SK-N-MC (cell line): ENCODE results near the gene ADAM10.
A peak's percentile ranks its signal among the peaks of the same experiment; 100 is the strongest.

Experiments
- DNase-seq: peaks from one replicate; pipeline ENCODE4 v3.0.0-alpha.2; 2011; ENCODE audit warnings: low read depth, low spot score
- H3K27ac ChIP-seq: fragments of 200-600 bp; sonication (generic); 2 replicates; pipeline ENCODE4 v1.5.1; 2016; ENCODE audit warnings: mixed run types
- H3K36me3 ChIP-seq: fragments of 200-600 bp; sonication (generic); 2 replicates; pipeline ENCODE4 v1.6.1; 2017; ENCODE audit warnings: antibody characterized with exemption, low read length, mixed read lengths; ENCODE audit not compliant: insufficient read depth
- H3K4me3 ChIP-seq: fragments of 200-600 bp; sonication (generic); 2 replicates; pipeline ENCODE4 v1.5.1; 2016
- H3K9ac ChIP-seq: fragments of 200-600 bp; sonication (generic); 2 replicates; pipeline ENCODE4 v1.8.0; 2017; ENCODE audit warnings: mixed run types, mixed read lengths; ENCODE audit not compliant: insufficient read length
- H3K9me3 ChIP-seq: fragments of 200-600 bp; sonication (generic); 2 replicates; pipeline ENCODE4 v1.6.1; 2017; ENCODE audit warnings: low read depth, mild to moderate bottlenecking, antibody characterized with exemption, low read length, moderate library complexity, mixed read lengths
- EZH2 ChIP-seq: fragments of 200-600 bp; sonication (generic); IDR thresholded peaks from one replicate; pipeline ENCODE4 v1.6.1; 2017; ENCODE audit warnings: antibody characterized with exemption
- FOXP2 ChIP-seq: optimal IDR thresholded peaks from 2 replicates; pipeline ENCODE3; 2011; ENCODE audit warnings: mild to moderate bottlenecking, moderate library complexity; ENCODE audit not compliant: insufficient read depth; ENCODE audit errors: extremely low read length, control extremely low read depth
- POLR2AphosphoS5 ChIP-seq: IDR thresholded peaks from 2 replicates; pipeline ENCODE4 v1.6.1; 2012; ENCODE audit warnings: mild to moderate bottlenecking, low read depth, low read length, borderline replicate concordance

Gene ADAM10

GRCh38 chr15:58715266-58715917 is 34.1 kb downstream of the ADAM10 start:
- peaks cover 6% of the 10 kb centered on the region; the same call in 1 of the 2 replicates for H3K36me3 ChIP-seq
- TF ChIP-seq POLR2AphosphoS5 (no peak), FOXP2 (no peak), EZH2 (no peak)
- H3K9me3 ChIP-seq = no peaks in the 10 kb centered on the region
- no peak overlapping the region for H3K27ac ChIP-seq
- H3K4me3 ChIP-seq = no peak overlapping the region
- DNase-seq = no peak
- H3K9ac ChIP-seq = no peak overlapping the region

DNA sequence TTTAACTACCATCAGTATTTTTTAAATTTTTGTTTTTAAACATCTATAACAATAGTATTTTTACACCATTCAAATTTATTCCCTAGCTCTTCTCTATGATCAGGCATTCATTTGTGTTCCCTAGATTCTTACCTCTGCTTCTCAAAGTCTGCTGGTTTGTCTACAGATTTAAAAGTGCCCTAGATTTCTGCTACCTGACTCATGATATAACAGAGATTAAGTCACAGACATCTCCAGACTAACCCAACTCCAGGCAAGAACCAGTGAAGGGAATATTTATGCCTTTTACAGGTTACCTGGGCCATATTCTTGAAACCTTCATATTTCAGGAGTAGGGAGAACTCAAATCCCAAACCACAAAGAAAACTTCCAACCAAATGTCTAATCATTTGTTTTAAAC is 38.8 kb downstream of the ADAM10 start:
- Histone ChIP-seq H3K36me3 (peaks cover 4% of the 10 kb centered on the region; the same call in 1 of the 2 replicates), H3K9ac (no peak overlapping the region), H3K4me3 (no peak overlapping the region), H3K27ac (no peak overlapping the region), H3K9me3 (no peaks in the 10 kb centered on the region)
- DNase-seq = no peak
- TF ChIP-seq POLR2AphosphoS5 (no peak), FOXP2 (no peak), EZH2 (no peak)

DNA sequence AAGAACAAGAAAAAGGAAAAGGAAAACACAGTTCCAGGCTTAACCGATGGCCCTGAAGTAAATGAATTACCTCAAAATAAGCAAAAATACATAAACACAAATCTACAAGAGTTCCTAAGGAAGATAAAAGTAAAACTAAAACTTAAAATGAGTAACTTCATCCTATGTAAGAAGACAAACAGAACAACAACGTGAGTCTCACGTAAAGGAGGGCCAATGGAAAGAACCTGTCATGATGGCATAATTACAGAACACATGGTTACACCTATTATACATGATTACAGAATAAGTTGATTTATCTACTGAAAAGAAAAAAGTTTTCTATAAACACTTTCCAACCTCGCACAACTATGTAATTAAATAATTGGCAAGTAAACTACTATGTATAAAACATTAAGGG is 42.1 kb downstream of the ADAM10 start:
- DNase-seq = no peak
- no peak for TF ChIP-seq FOXP2
- Histone ChIP-seq H3K4me3 (no peak overlapping the region), H3K9ac (no peak overlapping the region), H3K27ac (no peak overlapping the region), H3K36me3 (0 out of 2 replicates have a peak, but pooled peaks cover 7% of the 10 kb centered on the region), H3K9me3 (peaks cover 3% of the 10 kb centered on the region; the same call in 1 of the 2 replicates)

GRCh38 chr15:58705105-58705504 is 44.4 kb downstream of the ADAM10 start:
- Histone ChIP-seq H3K27ac (peak overlapping the region; percentile 67), H3K9me3 (peaks cover 6% of the 10 kb centered on the region; the same call in 1 of the 2 replicates), H3K36me3 (peaks cover 16% of the 10 kb centered on the region), H3K9ac (no peak overlapping the region), H3K4me3 (peak overlapping the region; percentile 17)
- TF ChIP-seq POLR2AphosphoS5 = no peak
- no peak for TF ChIP-seq EZH2
- TF ChIP-seq FOXP2 = no peak
- no peak for DNase-seq

DNA sequence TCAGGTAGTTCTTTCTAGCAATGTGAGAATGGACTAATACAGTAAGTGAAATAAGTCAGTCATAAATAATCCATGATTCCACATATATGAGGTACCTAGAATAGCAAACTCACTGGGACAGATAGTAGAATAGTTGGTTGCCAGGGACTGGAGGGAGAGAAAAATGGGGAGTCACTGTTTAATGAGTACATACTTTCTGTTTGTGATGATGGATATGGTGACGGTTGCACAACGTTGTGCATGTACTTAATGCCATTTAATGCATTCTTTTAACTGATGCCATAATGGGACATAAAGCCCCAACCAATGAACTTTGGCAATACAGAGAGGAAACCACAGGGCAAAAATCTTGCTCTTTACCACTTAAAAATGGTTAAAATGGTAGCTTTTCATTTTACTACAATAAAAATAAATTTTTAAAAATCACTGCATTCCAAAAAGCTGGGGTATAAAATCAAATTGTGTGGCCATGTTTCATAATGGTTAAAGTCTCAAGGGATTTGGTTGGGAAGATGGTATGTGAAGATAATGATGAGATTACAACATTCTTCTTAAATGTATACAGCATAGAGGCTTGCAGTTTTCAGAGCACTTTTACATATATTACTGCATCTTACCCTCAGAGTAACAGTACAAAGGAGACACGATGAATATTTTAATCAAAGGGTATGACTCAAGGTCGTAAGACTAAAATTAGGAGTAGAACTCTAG is 45.2 kb downstream of the ADAM10 start:
- H3K4me3 ChIP-seq = peak overlapping the region; percentile 17
- H3K27ac ChIP-seq = peak overlapping the region; percentile 67
- peaks cover 21% of the 10 kb centered on the region for H3K36me3 ChIP-seq
- H3K9me3 ChIP-seq = peaks cover 12% of the 10 kb centered on the region
- DNase-seq = peak; percentile 84
- TF ChIP-seq EZH2 (no peak), FOXP2 (no peak), POLR2AphosphoS5 (no peak; the same call in 1 of the 2 replicates)
- no peak overlapping the region for H3K9ac ChIP-seq

DNA sequence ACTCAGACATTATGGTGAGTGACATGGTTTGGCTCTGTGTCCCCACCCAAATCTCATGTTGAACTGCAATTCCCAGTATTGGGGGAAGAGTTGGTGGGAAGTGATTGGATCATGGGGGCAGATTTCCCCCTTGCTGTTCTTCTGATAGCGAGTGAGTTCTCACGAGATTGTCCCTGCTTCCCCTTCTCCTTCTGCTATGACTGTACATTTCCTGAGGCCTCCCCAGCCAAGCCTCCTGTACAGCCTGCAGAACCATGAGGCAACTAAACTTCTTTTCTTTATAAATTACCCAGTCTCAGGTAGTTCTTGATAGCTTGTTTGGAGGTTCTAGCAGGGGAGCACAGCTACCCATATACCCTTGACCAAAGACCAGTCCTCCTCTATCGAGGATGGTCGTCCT is 45.9 kb downstream of the ADAM10 start:
- Histone ChIP-seq H3K36me3 (peaks cover 28% of the 10 kb centered on the region), H3K9ac (no peak overlapping the region), H3K9me3 (peaks cover 19% of the 10 kb centered on the region), H3K27ac (peak overlapping the region; percentile 67; the same call in 1 of the 2 replicates), H3K4me3 (no peak overlapping the region)
- no peak for TF ChIP-seq POLR2AphosphoS5
- no peak for TF ChIP-seq EZH2
- no peak for TF ChIP-seq FOXP2
- DNase-seq = no peak

GRCh38 chr15:58702233-58702632 is 47.3 kb downstream of the ADAM10 start:
- DNase-seq = no peak
- Histone ChIP-seq H3K4me3 (no peak overlapping the region), H3K27ac (no peak overlapping the region), H3K36me3 (peaks cover 28% of the 10 kb centered on the region), H3K9ac (no peak overlapping the region), H3K9me3 (peaks cover 19% of the 10 kb centered on the region)
- TF ChIP-seq EZH2 (no peak), FOXP2 (no peak), POLR2AphosphoS5 (no peak)

DNA sequence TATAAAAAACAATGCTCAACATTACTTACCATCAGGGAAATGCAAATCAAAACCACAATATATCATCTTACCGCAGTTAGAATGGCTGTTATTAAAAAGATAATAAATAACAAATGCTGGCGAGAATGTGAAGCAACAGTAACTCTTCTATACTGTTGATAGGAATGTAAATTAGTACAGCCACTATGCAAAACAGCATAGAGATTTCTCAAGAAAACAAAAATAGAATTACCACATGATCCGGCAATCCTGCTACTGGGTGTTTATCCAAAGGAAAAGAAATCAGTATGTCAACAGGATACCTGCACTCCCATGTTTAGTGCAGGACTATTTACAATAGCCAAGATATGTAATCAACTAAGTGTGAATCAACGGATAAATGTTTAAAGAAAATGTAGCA is 48.1 kb downstream of the ADAM10 start:
- Histone ChIP-seq H3K36me3 (peaks cover 28% of the 10 kb centered on the region), H3K4me3 (peak overlapping the region; percentile 12; the same call in 1 of the 2 replicates), H3K9ac (no peak overlapping the region), H3K9me3 (peaks cover 19% of the 10 kb centered on the region), H3K27ac (peak overlapping the region; percentile 69)
- no peak for TF ChIP-seq FOXP2
- no peak for TF ChIP-seq POLR2AphosphoS5
- TF ChIP-seq EZH2 = no peak
- DNase-seq = peak; percentile 53
